Activated CD4-positive, alpha-beta T cell treated with anti-CD3 and anti-CD28 coated beads for 36 hours (primary cell): Measurements from ENCODE around the gene IL17RC. TPM values are rescaled to one million over a fixed set of nuclear protein-coding genes. Genes with fewer than 3 reads are reported as not detected.

ENCODE experiments used
- ATAC-seq: fragments of 200-7000 bp; cut with Tn5 transposase; one replicate; pipeline ENCODE4 v1.10.0; 2021; ENCODE audit warnings: mild to moderate bottlenecking, moderate library complexity
- CTCF ChIA-PET: fragments of 350-600 bp; sonication (Branson Sonifier 250); formaldehyde crosslinking; loops from one replicate; lab custom pipeline; 2021; ENCODE audit warnings: antibody characterized with exemption; lab: Charles Lee
- POLR2A ChIA-PET: fragments of 350-600 bp; sonication (Branson Sonifier 250); formaldehyde crosslinking; loops from one replicate; lab custom pipeline; 2021; ENCODE audit warnings: antibody characterized with exemption, inconsistent platforms; lab: Charles Lee
- DNase-seq: peaks from one replicate; pipeline ENCODE4 v3.0.0-alpha.2; 2020
- H3K27ac Mint-ChIP-seq: one replicate; pipeline ENCODE4 v1.8.0; 2021; ENCODE audit warnings: mixed read lengths
- H3K27me3 Mint-ChIP-seq: one replicate; pipeline ENCODE4 v1.8.0; 2021; ENCODE audit warnings: mixed read lengths
- H3K36me3 Mint-ChIP-seq: one replicate; pipeline ENCODE4 v1.8.0; 2021; ENCODE audit warnings: low read depth, mixed read lengths
- H3K4me1 Mint-ChIP-seq: one replicate; pipeline ENCODE4 v1.8.0; 2021; ENCODE audit warnings: mixed read lengths
- H3K4me3 Mint-ChIP-seq: one replicate; pipeline ENCODE4 v1.8.0; 2021; ENCODE audit warnings: mild to moderate bottlenecking, moderate library complexity, mixed read lengths
- H3K9me3 Mint-ChIP-seq: one replicate; pipeline ENCODE4 v1.8.0; 2021; ENCODE audit warnings: low read depth, mixed read lengths
- intact Hi-C, 2 experiments: fragments of 100-400 bp; cut with DNase I in 1 of 2; cut with micrococcal nuclease in 1 of 2; formaldehyde crosslinking; loops; one replicate each; pipeline versions ENCODE4 v1.14.2 to v1.15.1; 2022 to 2024; cut with DNase I, micrococcal nuclease
- total RNA-seq, 2 experiments: library from RNA; stranded (reverse); gene quantifications; one replicate each; pipeline ENCODE4 v1.2.3, GENCODE V29; 2021

IL17RC gene
- total RNA-seq, 2 experiments from 2014 or later = 0.25 to 0.50 TPM

- DNase-seq (no peak), ATAC-seq (no peak)
- intact Hi-C loops = no loop called here
- ChIA-PET CTCF (interaction anchor here (1.0 to 2.1 kb wide), 6 partner anchors 12 to 103 kb away, joined by 3 to 35 read pairs (median 5); partner anchors contain the start of genes CRELD1 and RPUSD3), POLR2A (interaction anchor here (0.6 to 1.5 kb wide), 5 partner anchors 14 to 137 kb away, joined by 3 to 10 read pairs (median 4); partner anchors contain the start of genes CRELD1, EMC3 and TTLL3)
- no peak overlapping the region for H3K4me3 Mint-ChIP-seq
- peaks cover 10% of the 10 kb centered on the region for H3K36me3 Mint-ChIP-seq
- no peak overlapping the region for H3K27ac Mint-ChIP-seq
- H3K9me3 Mint-ChIP-seq = no peaks in the 10 kb centered on the region
- no peaks in the 10 kb centered on the region for H3K27me3 Mint-ChIP-seq
- H3K4me1 Mint-ChIP-seq = peaks cover 17% of the 10 kb centered on the region
Observed at GRCh38 chr3:9947025-9947995, 30.4 kb downstream of the IL17RC start.

- intact Hi-C loops = no loop called here
- POLR2A ChIA-PET = no interaction called here
- no peaks in the 10 kb centered on the region for H3K27me3 Mint-ChIP-seq
- no peak for ATAC-seq
- H3K36me3 Mint-ChIP-seq = peaks cover 7% of the 10 kb centered on the region
- CTCF ChIA-PET = interaction anchor here (0.5 kb wide), 1 partner anchor 166 kb away, joined by 4 read pairs; no protein-coding TSS in a partner anchor
- no peak overlapping the region for H3K4me3 Mint-ChIP-seq
- peaks cover 17% of the 10 kb centered on the region for H3K4me1 Mint-ChIP-seq
- DNase-seq = no peak
- H3K27ac Mint-ChIP-seq = no peak overlapping the region
- no peaks in the 10 kb centered on the region for H3K9me3 Mint-ChIP-seq
Observed at GRCh38 chr3:9948586-9948985, 31.7 kb downstream of the IL17RC start.

- Mint-ChIP-seq H3K9me3 (no peaks in the 10 kb centered on the region), H3K4me3 (no peak overlapping the region), H3K36me3 (peaks cover 3% of the 10 kb centered on the region), H3K27me3 (no peaks in the 10 kb centered on the region), H3K27ac (no peak overlapping the region), H3K4me1 (peaks cover 17% of the 10 kb centered on the region)
- CTCF ChIA-PET = interaction anchor here (0.9 kb wide), 1 partner anchor 46 kb away, joined by 4 read pairs; no protein-coding TSS in a partner anchor
- ATAC-seq = no peak
- intact Hi-C loops = no loop called here
- DNase-seq = no peak
- POLR2A ChIA-PET = no interaction called here
Observed at GRCh38 chr3:9949115-9949514, 32.2 kb downstream of the IL17RC start.

DNA sequence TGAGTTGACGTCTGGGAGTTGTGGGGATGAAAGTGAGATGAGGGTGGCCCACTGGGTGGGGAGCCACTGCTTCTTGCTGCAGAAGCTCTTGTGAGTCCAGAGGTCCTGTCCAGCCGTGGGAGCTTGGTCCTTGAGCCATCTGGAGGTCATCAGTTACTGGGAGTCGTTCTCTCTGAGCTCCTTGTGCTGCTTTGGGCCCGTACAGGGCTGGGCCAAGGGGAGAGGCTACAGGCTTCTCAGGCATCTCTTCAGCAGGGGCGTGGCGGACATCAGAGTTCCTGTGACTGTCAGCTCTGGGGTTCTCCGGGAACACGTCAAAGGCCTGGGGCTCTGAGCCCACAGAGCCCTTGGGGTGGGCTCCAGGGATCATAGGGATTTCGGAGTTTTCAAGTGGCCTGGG, 32.7 kb downstream of the IL17RC start:
- intact Hi-C loops = no loop called here
- ChIA-PET CTCF (interaction anchor here (0.7 to 0.9 kb wide), 2 partner anchors 45 to 140 kb away, joined by 4 read pairs; no protein-coding TSS in a partner anchor), POLR2A (interaction anchor here (0.5 kb wide), 1 partner anchor 164 kb away, joined by 4 read pairs; no protein-coding TSS in a partner anchor)
- ATAC-seq (no peak), DNase-seq (no peak)
- no peaks in the 10 kb centered on the region for H3K36me3 Mint-ChIP-seq
- H3K4me1 Mint-ChIP-seq = peaks cover 17% of the 10 kb centered on the region
- no peaks in the 10 kb centered on the region for H3K27me3 Mint-ChIP-seq
- no peak overlapping the region for H3K4me3 Mint-ChIP-seq
- no peak overlapping the region for H3K27ac Mint-ChIP-seq
- no peaks in the 10 kb centered on the region for H3K9me3 Mint-ChIP-seq

- peak; percentile 28 for ATAC-seq
- Mint-ChIP-seq H3K36me3 (no peaks in the 10 kb centered on the region), H3K9me3 (no peaks in the 10 kb centered on the region), H3K27ac (peak overlapping the region; percentile 40), H3K4me1 (peaks cover 17% of the 10 kb centered on the region), H3K27me3 (no peaks in the 10 kb centered on the region), H3K4me3 (peak overlapping the region; percentile 86)
- ChIA-PET POLR2A (interaction anchor here (1.0 kb wide), 2 partner anchors 26 to 78 kb away, joined by 3 read pairs; no protein-coding TSS in a partner anchor), CTCF (interaction anchor here (1.0 to 1.6 kb wide), 4 partner anchors 17 to 111 kb away, joined by 3 to 8 read pairs (median 6); partner anchors contain the start of gene CRELD1)
- peak; percentile 59 for DNase-seq
- intact Hi-C loops = no loop called here
Observed at GRCh38 chr3:9951126-9951525, 34.2 kb downstream of the IL17RC start.

DNA sequence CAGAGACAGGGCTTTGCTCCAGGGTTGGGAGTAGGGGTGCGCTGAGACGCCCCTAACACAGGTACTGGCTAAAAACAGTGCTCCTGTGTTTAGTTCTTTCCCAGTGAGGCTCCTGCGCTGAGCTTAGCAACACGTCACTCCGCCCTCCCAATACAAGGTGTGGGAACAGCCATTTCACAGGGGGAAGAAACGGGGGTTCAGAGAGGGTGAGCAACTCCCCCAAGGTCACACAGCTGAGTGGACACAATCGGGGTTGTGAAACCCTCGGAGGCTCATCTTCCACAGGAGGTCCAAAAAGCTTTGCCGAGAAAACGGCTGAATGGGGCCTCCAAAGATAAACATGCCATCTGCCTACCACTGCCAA, 34.7 kb downstream of the IL17RC start:
- DNase-seq (peak; percentile 43), ATAC-seq (peak; percentile 42)
- no peaks in the 10 kb centered on the region for H3K9me3 Mint-ChIP-seq
- no peaks in the 10 kb centered on the region for H3K27me3 Mint-ChIP-seq
- intact Hi-C loops = no loop called here
- ChIA-PET CTCF (interaction anchor here (1.0 to 1.6 kb wide), 3 partner anchors 19 to 58 kb away, joined by 3 to 8 read pairs (median 8); no protein-coding TSS in a partner anchor), POLR2A (interaction anchor here (0.7 to 1.0 kb wide), 3 partner anchors 26 to 122 kb away, joined by 3 read pairs; no protein-coding TSS in a partner anchor)
- H3K36me3 Mint-ChIP-seq = no peaks in the 10 kb centered on the region
- peak overlapping the region; percentile 86 for H3K4me3 Mint-ChIP-seq
- H3K4me1 Mint-ChIP-seq = peaks cover 15% of the 10 kb centered on the region
- H3K27ac Mint-ChIP-seq = peak overlapping the region; percentile 40

GRCh38 chr3:9951962-9952805, 35.3 kb downstream of the IL17RC start, which contains the start of gene PRRT3:
Gene PRRT3, minus strand, starts transcription at chr3:9952408. Its CDS starts 2,293 bp downstream, at chr3:9950115.
- no peaks in the 10 kb centered on the region for H3K36me3 Mint-ChIP-seq
- H3K4me1 Mint-ChIP-seq = peaks cover 15% of the 10 kb centered on the region
- no peaks in the 10 kb centered on the region for H3K9me3 Mint-ChIP-seq
- peak; percentile 84 for ATAC-seq
- peak; percentile 84 for DNase-seq
- H3K27ac Mint-ChIP-seq = peak within 1 kb of the TSS; percentile 40
- no peaks in the 10 kb centered on the region for H3K27me3 Mint-ChIP-seq
- ChIA-PET CTCF (interaction anchor here (0.6 to 1.6 kb wide), 7 partner anchors 19 to 369 kb away, joined by 3 to 8 read pairs (median 3); partner anchors contain the start of gene CRELD1), POLR2A (interaction anchor here (0.6 to 1.5 kb wide), 4 partner anchors 17 to 123 kb away, joined by 3 to 4 read pairs (median 4); no protein-coding TSS in a partner anchor)
- intact Hi-C loops = loop anchor here (1.0 kb wide), 2 partner anchors 18 to 19 kb away; partner anchors contain the start of gene CRELD1 (in 1 of the 2)
- peak within 1 kb of the TSS; percentile 86 for H3K4me3 Mint-ChIP-seq

DNA sequence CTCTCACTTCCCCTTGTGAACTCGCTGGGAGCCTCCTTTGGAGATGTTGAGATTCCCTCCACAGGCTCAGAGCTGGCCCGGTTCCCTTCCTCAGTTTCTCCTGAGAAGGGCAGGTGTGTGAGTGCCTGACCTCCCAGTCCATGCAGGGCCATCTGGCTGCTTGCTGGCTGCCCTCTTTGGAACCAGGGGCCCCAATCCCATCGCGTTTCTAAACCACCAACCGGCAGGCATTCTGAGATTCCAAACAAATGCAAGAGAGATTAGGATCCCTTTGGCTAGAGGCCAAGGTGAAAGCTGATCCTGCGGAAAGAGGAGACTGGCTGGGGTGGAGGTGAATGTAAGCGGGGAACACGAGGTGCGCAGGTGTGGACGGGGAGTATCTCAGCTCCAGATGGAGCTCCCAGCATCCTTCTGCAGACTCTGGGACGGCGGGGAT, 38.2 kb downstream of the IL17RC start:
- intact Hi-C loops = no loop called here
- H3K4me3 Mint-ChIP-seq = no peak overlapping the region
- CTCF ChIA-PET = interaction anchor here (0.6 to 1.5 kb wide), 5 partner anchors 12 to 125 kb away, joined by 3 to 5 read pairs (median 3); partner anchors contain the start of gene CRELD1

DNA sequence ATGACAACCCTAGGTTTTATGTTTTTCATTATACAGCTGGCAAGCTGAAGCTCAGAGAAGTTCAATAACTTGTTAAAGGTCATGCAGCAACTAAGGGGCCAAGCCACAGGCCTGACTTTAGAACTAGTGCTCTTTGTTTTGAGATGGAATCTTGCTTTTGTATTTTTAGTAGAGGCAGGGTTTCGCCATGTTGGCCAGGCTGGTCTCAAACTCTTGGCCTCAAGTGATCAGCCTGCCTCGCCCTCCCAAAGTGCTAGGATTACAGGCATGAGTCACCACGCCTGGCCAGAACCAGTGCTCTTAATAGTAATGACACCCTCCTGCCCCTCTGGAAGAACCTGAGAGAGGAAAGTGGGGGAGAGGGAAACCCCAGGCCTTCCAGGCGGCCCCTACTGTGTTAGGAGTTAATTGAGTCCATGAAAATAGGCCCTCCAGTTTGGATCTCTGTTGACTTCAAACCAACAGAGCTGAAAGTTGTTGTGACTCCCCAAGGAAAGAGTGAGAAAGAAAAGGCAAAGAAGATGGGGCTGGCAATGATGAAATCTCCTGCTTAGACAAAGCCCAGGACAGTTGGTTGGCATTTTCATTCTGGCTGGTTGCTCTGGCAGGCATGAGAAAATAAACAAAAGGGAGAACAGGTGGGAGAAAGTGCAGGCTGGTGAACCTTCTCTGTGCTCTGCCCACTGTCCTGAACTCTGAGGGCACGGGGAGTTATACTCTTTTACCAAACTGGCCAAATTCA, 38.9 kb downstream of the IL17RC start:
- Mint-ChIP-seq H3K9me3 (no peaks in the 10 kb centered on the region), H3K4me1 (peaks cover 9% of the 10 kb centered on the region), H3K27ac (no peak overlapping the region), H3K4me3 (no peak overlapping the region), H3K36me3 (peaks cover under 1% of the 10 kb centered on the region), H3K27me3 (no peaks in the 10 kb centered on the region)
- ATAC-seq = no peak
- CTCF ChIA-PET = interaction anchor here (0.7 to 1.4 kb wide), 3 partner anchors 18 to 273 kb away, joined by 3 to 5 read pairs (median 3); no protein-coding TSS in a partner anchor
- POLR2A ChIA-PET = interaction anchor here (0.7 kb wide), 1 partner anchor 124 kb away, joined by 3 read pairs; no protein-coding TSS in a partner anchor
- intact Hi-C loops = no loop called here
- DNase-seq = no peak

More for the DNA sequence above, 38.2 kb downstream of the IL17RC start:
- ATAC-seq (no peak), DNase-seq (no peak)
- Mint-ChIP-seq H3K36me3 (no peaks in the 10 kb centered on the region), H3K27ac (no peak overlapping the region), H3K9me3 (no peaks in the 10 kb centered on the region), H3K27me3 (no peaks in the 10 kb centered on the region), H3K4me1 (peaks cover 15% of the 10 kb centered on the region)
- POLR2A ChIA-PET = interaction anchor here (0.7 kb wide), 1 partner anchor 123 kb away, joined by 3 read pairs; no protein-coding TSS in a partner anchor

- Mint-ChIP-seq H3K9me3 (no peaks in the 10 kb centered on the region), H3K27ac (no peak overlapping the region), H3K4me3 (no peak overlapping the region), H3K36me3 (peaks cover 2% of the 10 kb centered on the region), H3K4me1 (no peaks in the 10 kb centered on the region), H3K27me3 (no peaks in the 10 kb centered on the region)
- ChIA-PET CTCF (no interaction called here), POLR2A (no interaction called here)
- ATAC-seq = no peak
- intact Hi-C loops = no loop called here
- no peak for DNase-seq
Observed at GRCh38 chr3:9957214-9957613, 40.3 kb downstream of the IL17RC start.
